ENCODE data around the gene PRPF38B. TPM values are rescaled to one million over a fixed set of nuclear protein-coding genes. Genes with fewer than 3 reads are reported as not detected.

The PRPF38B gene
- total and polyA plus RNA-seq, 9 of the 15 experiments (the other 6 are each of a cell fraction or from before 2014, with no cell fraction given) = 25.3 to 85.5 (median 66.4) TPM

DNA sequence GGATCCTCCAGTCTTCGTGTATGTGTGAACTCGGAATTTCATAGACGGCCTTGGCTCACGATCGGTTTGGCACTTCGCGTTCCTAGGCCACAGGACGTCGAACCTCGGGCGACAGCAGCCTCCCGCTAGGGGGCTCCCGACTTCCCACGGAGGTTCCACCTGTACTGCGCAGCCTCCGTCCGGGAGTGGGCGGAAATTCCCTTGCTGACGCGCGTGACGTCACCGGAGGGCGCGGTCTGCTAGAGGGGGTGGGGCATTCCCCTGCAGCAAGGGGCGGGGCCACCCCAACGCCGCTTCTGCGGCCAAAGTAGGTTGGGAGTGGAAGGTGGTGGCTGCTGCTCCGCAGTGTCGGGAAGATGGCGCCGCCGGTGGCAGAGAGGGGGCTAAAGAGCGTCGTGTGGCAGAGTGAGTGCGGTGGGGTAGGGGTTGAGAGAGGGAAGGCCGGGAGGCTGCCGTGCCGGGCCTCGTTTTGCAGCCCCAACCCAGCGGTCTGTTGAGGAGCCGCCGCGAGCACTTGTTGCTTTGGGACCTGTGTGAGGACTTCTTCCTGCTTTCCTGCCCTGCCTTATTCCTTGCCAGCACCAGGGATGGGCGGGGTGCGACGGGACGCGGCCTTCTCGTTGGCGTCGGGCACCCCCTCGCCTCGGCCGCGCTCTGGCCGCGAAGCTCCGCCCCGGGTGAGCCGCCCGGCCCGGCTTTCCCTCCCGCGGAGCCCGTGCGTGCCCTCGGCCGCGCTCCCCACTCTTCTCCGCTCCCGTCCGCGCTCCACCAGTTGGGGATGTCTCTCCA lies 54.5 kb downstream of the PRPF38B start, which contains the start of gene STXBP3 (continued):
- TF ChIP-seq CBX2 (IDR thresholded peaks at IDR 0.05; ENCODE audit: insufficient read depth, low read length, poor library complexity, severe bottlenecking) (no peak), RFX7 (CRISPR knock-in tag; IDR thresholded peaks at IDR 0.05) (no peak), BRD4 (IDR thresholded peaks at IDR 0.05) (no peak), ID3 (CRISPR knock-in tag; IDR thresholded peaks at IDR 0.05) (no peak), ID3 (tag; IDR thresholded peaks at IDR 0.05) (peak; percentile 85), ZNF354B (CRISPR knock-in tag; IDR thresholded peaks at IDR 0.05) (no peak), SIX5 (IDR thresholded peaks at IDR 0.05; ENCODE audit: borderline replicate concordance in 1 of 2, insufficient read depth in 1 of 2, low read depth in 1 of 2, low read length in 2 of 2) (no peak), CBFA2T3 (IDR thresholded peaks at IDR 0.05) (no peak), RBM34 (IDR thresholded peaks at IDR 0.05; ENCODE audit: borderline replicate concordance, insufficient read depth, low read length) (no peak), ZNF212 (CRISPR knock-in tag; IDR thresholded peaks at IDR 0.05) (0 out of 2 replicates have a peak, but pooled peaks have one; percentile 83), HMGN3 (IDR thresholded peaks at IDR 0.05; ENCODE audit: borderline replicate concordance, extremely low read depth, insufficient read length, low read depth, low read length) (peak; percentile 89), ZNF384 (IDR thresholded peaks at IDR 0.05; ENCODE audit: low read depth, low read length) (no peak; the same call in 1 of the 2 replicates), ZBTB40 (IDR thresholded peaks at IDR 0.05) (peak; percentile 69), ZBTB40 (CRISPR knock-in tag; IDR thresholded peaks at IDR 0.05) (no peak), RAD21 (CRISPR knock-in tag; conservative IDR thresholded peaks at IDR 0.05 in 1 of 2, IDR thresholded peaks at IDR 0.05 in 1 of 2) (peak; percentile 23 to 52)
- TF ChIP-seq, protein P1, sequence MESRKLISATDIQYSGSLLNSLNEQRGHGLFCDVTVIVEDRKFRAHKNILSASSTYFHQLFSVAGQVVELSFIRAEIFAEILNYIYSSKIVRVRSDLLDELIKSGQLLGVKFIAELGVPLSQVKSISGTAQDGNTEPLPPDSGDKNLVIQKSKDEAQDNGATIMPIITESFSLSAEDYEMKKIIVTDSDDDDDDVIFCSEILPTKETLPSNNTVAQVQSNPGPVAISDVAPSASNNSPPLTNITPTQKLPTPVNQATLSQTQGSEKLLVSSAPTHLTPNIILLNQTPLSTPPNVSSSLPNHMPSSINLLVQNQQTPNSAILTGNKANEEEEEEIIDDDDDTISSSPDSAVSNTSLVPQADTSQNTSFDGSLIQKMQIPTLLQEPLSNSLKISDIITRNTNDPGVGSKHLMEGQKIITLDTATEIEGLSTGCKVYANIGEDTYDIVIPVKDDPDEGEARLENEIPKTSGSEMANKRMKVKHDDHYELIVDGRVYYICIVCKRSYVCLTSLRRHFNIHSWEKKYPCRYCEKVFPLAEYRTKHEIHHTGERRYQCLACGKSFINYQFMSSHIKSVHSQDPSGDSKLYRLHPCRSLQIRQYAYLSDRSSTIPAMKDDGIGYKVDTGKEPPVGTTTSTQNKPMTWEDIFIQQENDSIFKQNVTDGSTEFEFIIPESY (CRISPR knock-in tag; IDR thresholded peaks at IDR 0.05) = peak; percentile 17; the same call in 1 of the 2 replicates

Measured in K562 (cell line).